Prostate gland (tissue), 2 donors: ENCODE data around the gene MRPL49.

ENCODE experiments used
- POLR2A ChIP-seq: fragments of 450-650 bp; IDR thresholded peaks from one replicate; pipeline ENCODE4 v1.6.1; 2016; ENCODE audit warnings: antibody characterized with exemption, mild to moderate bottlenecking
- POLR2AphosphoS5 ChIP-seq: sonication (generic); formaldehyde crosslinking; IDR thresholded peaks from one replicate; pipeline ENCODE4 v1.6.1; 2017; ENCODE audit warnings: antibody characterized with exemption
- TF ChIP-seq, protein P1 (sequence below), 4 experiments: fragments of 200-600 bp in 2 of 4; fragments of 450-650 bp in 2 of 4; sonication (generic) in 2 of 4; IDR thresholded peaks; 1 replicate in 3 of 4; 2 replicates in 1 of 4; pipeline ENCODE4 v1.5.1; 2016 to 2019; ENCODE audit warnings: antibody characterized with exemption in 4 of 4, mild to moderate bottlenecking in 2 of 4, moderate library complexity in 2 of 4

DNA sequence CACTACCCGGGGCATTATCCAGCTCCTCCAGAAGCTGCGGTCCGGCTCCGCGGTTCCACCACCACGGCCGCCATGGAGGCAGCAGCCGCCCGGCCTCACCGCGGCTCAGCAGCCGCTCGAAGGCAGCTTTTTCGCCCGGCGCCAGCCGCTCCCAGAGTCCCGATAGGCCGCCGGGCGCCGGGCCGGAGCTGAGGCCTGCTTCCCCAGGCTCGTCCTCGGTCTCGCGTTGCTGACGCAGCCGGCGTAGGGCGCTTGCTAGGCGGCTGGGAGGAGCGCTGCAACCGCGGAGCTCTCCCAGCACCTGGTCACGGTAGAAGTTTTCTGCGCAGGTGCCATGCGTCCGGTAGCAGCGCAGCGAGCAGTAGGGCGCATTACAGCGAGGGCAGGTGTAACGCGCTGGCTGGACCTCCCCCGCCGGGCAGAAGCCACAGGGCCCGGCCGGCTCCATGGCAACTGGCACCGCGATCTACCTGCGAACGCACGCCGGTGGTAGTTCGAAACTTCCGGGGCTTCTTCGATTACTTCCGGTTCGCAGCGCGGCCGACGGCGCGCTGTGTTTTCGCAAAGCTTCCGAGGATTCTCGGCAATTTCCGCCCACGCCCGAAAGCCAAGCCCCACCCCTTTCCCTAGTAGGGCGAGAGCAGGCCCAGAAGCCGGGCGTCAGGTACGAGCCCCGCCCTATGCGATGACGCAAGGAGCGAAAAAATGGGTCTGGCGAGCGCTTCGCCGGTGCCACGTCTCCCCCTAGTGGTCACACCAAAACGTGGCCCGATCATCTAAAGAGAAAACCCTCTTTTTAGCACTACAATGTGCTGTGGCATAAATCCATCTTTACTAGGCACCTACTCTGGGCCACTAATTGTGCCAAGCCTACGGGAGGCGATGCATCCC lies 4.7 kb upstream of the MRPL49 start, which contains the start of gene ZNHIT2:
- TF ChIP-seq, protein P1, sequence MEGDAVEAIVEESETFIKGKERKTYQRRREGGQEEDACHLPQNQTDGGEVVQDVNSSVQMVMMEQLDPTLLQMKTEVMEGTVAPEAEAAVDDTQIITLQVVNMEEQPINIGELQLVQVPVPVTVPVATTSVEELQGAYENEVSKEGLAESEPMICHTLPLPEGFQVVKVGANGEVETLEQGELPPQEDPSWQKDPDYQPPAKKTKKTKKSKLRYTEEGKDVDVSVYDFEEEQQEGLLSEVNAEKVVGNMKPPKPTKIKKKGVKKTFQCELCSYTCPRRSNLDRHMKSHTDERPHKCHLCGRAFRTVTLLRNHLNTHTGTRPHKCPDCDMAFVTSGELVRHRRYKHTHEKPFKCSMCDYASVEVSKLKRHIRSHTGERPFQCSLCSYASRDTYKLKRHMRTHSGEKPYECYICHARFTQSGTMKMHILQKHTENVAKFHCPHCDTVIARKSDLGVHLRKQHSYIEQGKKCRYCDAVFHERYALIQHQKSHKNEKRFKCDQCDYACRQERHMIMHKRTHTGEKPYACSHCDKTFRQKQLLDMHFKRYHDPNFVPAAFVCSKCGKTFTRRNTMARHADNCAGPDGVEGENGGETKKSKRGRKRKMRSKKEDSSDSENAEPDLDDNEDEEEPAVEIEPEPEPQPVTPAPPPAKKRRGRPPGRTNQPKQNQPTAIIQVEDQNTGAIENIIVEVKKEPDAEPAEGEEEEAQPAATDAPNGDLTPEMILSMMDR (IDR thresholded peaks at IDR 0.05) = peak; percentile 92 to 100 (median 98)
- TF ChIP-seq POLR2A (peak; percentile 54), POLR2AphosphoS5 (peak; percentile 99)
